Measurements from ENCODE around the gene YES1. TPM values are rescaled to one million over a fixed set of nuclear protein-coding genes. Genes with fewer than 3 reads are reported as not detected.

Gene YES1
- total and polyA plus RNA-seq, 2 of the 8 experiments (the other 6 are each of a cell fraction or from before 2014, with no cell fraction given): 14.8 to 94.3 TPM

DNA sequence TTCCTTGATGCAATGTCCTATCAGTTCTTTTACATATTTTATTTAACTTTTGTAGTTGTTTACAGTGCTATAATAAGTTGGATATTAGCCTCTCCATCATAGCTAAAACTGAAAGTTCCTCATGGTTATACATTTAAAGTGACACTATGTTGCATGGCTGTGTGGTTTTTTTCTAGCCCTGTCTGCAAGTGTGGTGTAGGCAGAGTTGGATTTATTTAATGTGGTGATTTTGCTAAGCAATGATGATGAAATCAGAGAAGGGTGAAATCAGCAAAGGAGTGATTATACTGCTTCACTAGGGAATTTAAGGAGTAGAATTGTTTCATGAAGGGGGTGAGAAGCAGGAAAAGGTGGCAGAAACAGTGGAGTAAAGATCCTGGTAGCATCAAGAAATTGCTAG lies 81.3 kb downstream of the YES1 start (continued):
- no peak for TF ChIP-seq SUZ12 (IDR thresholded peaks at IDR 0.05; ENCODE audit: low read length)
- TF ChIP-seq PHF8 (conservative IDR thresholded peaks at IDR 0.05; ENCODE audit: low read depth, low read length): no peak
- no peak for TF ChIP-seq FOSL1 (IDR thresholded peaks at IDR 0.05; ENCODE audit: insufficient read depth, low read depth, low read length)
- TF ChIP-seq SRF (IDR thresholded peaks at IDR 0.05; ENCODE audit: low read depth, low read length): no peak
